AG10803 (cell line): Measurements from ENCODE around the gene TRIM29.

Experiments
- DNase-seq: peaks from one replicate; pipeline ENCODE4 v3.0.0; 2010; ENCODE audit warnings: low read depth
- H3K4me3 ChIP-seq: 2 replicates; pipeline ENCODE4 v1.5.1; 2011; ENCODE audit warnings: mild to moderate bottlenecking, low read length, control low read depth
- CTCF ChIP-seq: conservative IDR thresholded peaks from 2 replicates; pipeline ENCODE4 v1.5.1; 2011; ENCODE audit warnings: mild to moderate bottlenecking, low read length, control low read depth, inconsistent platforms

TRIM29 gene

GRCh38 chr11:120179057-120179672 lies 41.3 kb upstream of the TRIM29 start:
- no peak for DNase-seq
- H3K4me3 ChIP-seq: no peak overlapping the region
- TF ChIP-seq CTCF: no peak

GRCh38 chr11:120178561-120179056 lies 40.7 kb upstream of the TRIM29 start:
- no peak for TF ChIP-seq CTCF
- H3K4me3 ChIP-seq: no peak overlapping the region
- peak; percentile 37 for DNase-seq

- no peak overlapping the region for H3K4me3 ChIP-seq
- TF ChIP-seq CTCF: no peak
- no peak for DNase-seq
These were observed 37.0 kb upstream of the TRIM29 start for GRCh38 chr11:120174866-120175265.

DNA sequence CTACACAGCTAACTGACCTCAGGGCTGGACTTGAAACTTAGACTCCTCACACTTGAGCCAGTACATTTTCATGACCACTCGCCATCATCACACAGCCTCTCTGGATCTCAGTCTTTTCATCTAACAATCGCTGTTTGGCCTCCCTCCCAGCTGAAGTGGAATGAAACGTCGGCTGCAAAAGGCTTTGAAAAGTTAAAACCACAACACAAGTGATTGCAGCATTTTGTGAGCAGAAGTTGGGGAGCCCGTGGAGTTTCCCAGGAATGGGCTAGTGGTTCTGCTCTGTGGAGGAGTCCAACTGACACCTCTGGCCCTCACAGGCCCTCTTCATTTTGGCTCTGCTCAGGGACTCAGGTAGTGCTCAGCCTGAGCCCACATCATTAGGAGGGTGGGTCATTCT lies 35.9 kb upstream of the TRIM29 start:
- TF ChIP-seq CTCF: no peak
- no peak for DNase-seq
- H3K4me3 ChIP-seq: no peak overlapping the region

DNA sequence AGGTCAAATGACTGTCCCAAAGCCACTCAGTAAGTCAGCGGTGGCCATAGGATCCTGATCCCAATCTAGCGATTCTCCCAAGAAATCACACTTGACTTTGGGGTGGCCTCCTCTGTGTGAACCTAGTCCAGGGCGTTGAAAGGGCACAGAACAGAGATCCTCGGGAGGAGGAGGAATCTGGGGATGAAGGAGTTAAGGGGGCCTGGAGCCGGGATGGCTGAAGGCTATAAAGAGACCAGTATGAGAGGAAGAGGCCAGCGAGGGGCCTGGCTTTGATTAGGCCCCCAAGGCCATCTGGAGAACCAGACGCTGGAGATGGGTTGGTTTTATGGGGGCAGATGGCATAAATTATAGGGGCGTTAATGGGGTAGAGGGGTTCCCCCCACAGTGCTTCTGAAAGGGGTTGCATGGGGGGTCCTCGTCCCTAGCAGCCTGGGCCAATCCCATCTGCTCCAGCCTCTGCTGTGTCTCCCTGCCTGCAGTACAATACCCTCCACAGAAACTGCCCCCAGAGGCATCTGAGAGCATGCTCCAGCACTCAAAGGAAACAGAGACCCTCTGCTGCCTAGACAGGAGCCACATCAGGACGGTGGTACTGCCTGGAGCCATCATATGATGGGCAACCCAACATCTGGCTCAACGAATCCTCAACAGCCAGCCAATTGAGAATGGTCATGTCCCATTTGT lies 35.2 kb upstream of the TRIM29 start:
- TF ChIP-seq CTCF: no peak
- no peak overlapping the region for H3K4me3 ChIP-seq
- no peak for DNase-seq

DNA sequence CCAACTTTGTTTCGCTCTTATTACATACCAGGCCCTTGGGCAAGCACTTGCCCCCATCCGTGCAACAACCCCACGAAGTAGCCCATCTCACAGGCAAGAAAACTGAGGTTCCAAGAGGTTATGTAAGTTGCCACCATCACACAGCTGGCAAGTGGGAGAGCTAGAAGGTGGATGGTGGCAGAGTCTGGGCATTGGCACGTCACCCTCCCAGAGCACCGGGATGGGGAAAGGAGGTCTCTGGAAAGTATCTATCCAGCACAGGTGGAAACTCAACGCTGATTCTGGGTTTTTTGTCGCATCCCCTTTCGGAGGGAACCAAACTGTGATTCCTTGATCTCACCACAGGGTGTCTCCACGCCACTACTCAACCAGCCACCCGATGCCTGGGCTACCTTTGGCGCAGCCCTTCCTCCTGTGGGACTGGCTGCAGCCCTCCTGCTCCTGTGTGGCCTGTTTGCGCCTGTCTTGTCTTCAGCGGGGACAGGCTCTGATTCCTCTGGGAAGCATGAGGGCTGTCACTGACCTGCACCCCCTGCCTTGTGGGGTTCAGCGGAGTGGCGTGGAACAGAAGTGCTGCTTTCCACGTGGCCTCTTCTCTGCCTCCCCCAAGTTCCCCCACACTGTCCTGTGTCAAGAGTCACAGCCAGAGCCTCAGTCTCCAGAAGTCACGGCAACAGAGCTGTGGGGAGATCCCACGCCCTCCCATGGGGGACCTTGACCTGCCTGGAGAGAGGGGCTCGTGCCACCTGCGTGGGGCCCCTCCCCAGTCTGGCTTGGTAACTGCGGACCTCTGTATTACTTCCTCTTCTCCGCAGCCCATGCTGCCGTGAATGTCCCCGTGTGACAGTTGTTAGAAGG lies 34.4 kb upstream of the TRIM29 start:
- peak; percentile 55 for DNase-seq
- peak; percentile 91 for TF ChIP-seq CTCF

More for the DNA sequence above, 34.4 kb upstream of the TRIM29 start:
- H3K4me3 ChIP-seq: no peak overlapping the region
